ENCODE results near the gene CDC5L. TPM values are rescaled to one million over a fixed set of nuclear protein-coding genes. Genes with fewer than 3 reads are reported as not detected.

The CDC5L gene
- total and polyA plus RNA-seq, 8 donors, result 16.5 to 38.0 (median 35.5) TPM

DNA sequence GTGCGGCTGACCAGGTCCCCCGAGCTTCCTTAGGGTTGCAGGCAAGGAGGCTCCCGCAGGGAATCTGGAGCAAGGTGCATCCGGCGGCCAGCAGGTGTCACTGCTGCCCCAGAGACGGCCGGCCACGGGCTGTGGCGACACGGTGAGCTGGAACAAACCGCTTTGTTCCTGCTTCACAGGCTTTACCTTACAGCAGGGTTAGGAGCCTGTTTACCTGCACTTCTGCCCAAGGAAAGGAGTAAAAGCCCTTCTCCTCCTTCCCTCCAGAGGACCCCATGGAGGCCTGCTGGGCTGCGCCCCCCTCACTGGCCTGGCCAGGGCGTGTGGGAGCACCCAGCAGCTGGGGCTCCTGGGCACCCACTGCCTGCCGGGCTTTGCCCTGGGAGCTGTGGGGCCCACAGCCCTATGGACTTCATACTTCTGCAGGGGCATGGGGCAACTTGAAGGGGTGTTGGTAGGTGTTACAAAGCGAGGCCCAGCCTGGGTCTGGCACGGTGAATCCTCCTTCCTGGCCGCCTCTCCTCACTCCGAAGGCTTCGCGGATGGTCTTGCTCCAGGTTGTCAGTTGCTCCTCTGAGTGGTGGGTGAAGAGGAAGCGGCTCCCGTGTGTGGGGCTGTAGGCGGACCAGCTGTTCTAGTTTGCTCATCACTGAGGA, 88.4 kb downstream of the CDC5L start:
- H3K27ac ChIP-seq, result no peak overlapping the region
- TF ChIP-seq, protein P1, sequence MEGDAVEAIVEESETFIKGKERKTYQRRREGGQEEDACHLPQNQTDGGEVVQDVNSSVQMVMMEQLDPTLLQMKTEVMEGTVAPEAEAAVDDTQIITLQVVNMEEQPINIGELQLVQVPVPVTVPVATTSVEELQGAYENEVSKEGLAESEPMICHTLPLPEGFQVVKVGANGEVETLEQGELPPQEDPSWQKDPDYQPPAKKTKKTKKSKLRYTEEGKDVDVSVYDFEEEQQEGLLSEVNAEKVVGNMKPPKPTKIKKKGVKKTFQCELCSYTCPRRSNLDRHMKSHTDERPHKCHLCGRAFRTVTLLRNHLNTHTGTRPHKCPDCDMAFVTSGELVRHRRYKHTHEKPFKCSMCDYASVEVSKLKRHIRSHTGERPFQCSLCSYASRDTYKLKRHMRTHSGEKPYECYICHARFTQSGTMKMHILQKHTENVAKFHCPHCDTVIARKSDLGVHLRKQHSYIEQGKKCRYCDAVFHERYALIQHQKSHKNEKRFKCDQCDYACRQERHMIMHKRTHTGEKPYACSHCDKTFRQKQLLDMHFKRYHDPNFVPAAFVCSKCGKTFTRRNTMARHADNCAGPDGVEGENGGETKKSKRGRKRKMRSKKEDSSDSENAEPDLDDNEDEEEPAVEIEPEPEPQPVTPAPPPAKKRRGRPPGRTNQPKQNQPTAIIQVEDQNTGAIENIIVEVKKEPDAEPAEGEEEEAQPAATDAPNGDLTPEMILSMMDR (IDR thresholded peaks at IDR 0.05), result peak; percentile 88 to 92
- no peak overlapping the region for H3K4me3 ChIP-seq
- H3K27me3 ChIP-seq, result peaks cover 0 to 21% of the 10 kb centered on the region in 2 donors
- no peaks in the 10 kb centered on the region for H3K9me3 ChIP-seq
- DNase-seq (peak; percentile 77 to 94 (median 84)), ATAC-seq (peak; percentile 99)
- intact Hi-C loops (cut with DNase I), result loop anchor here in 1 of 2 donors (10.0 kb wide), 1 partner anchor 169 kb away; no protein-coding TSS in a partner anchor
- H3K36me3 ChIP-seq, result no peaks in the 10 kb centered on the region
- H3K4me1 ChIP-seq, result peaks cover 0 to 8% of the 10 kb centered on the region in 2 donors

GRCh38 chr6:44476849-44477248, 89.3 kb downstream of the CDC5L start:
- ATAC-seq, result no peak
- Histone ChIP-seq H3K4me3 (no peak overlapping the region), H3K9me3 (no peaks in the 10 kb centered on the region), H3K27me3 (peaks cover 0 to 21% of the 10 kb centered on the region in 2 donors), H3K36me3 (no peaks in the 10 kb centered on the region), H3K4me1 (peaks cover 0 to 8% of the 10 kb centered on the region in 2 donors), H3K27ac (no peak overlapping the region)
- TF ChIP-seq, protein P1 (IDR thresholded peaks at IDR 0.05), result no peak
- no peak for DNase-seq
- intact Hi-C loops (cut with DNase I), result loop anchor here in 1 of 2 donors (10.0 kb wide), 1 partner anchor 168 kb away; no protein-coding TSS in a partner anchor

DNA sequence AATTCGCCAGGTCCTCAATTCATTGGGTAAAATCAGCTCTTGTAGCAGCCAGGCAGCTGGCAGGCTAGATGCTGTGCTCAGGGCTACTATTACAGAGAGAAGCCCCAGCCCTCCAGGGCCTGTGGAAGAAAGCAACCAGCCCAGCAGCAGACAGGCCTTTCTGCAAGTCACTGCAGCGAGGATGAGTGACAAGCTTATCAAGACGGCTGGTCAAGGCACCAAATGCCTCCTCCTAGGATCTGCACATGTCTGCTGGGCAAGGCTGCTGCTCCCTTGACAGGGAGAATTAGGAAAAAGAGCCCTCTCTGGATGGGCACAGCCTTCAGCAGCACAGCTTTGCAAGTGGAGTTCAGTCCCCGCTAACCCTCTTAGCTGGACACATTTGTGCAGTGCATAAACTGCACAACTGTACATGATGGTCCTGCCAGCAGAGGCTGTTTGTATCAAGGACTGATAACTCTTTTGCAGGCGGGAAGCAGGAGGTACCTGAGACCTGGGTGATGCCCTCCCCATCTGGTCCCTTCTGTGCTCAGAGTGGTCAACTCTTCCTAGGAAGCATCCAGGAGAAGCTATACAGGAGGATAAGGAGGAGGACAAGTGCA, 89.9 kb downstream of the CDC5L start:
- Histone ChIP-seq H3K27ac (no peak overlapping the region), H3K4me1 (peaks cover 0 to 8% of the 10 kb centered on the region in 2 donors), H3K27me3 (peaks cover 0 to 21% of the 10 kb centered on the region in 2 donors), H3K4me3 (no peak overlapping the region), H3K36me3 (no peaks in the 10 kb centered on the region), H3K9me3 (no peaks in the 10 kb centered on the region)
- TF ChIP-seq, protein P1 (IDR thresholded peaks at IDR 0.05), result no peak
- DNase-seq (no peak), ATAC-seq (no peak)
- intact Hi-C loops (cut with DNase I), result loop anchor here in 1 of 2 donors (10.0 kb wide), 1 partner anchor 167 kb away; no protein-coding TSS in a partner anchor

GRCh38 chr6:44478158-44478557, 90.7 kb downstream of the CDC5L start:
- intact Hi-C loops (cut with DNase I), result loop anchor here in 1 of 2 donors (10.0 kb wide), 1 partner anchor 167 kb away; no protein-coding TSS in a partner anchor

More at GRCh38 chr6:44478158-44478557, 90.7 kb downstream of the CDC5L start:
- H3K4me3 ChIP-seq, result no peak overlapping the region
- no peak for DNase-seq
- peaks cover 0 to 8% of the 10 kb centered on the region in 2 donors for H3K4me1 ChIP-seq
- peaks cover 0 to 25% of the 10 kb centered on the region in 2 donors for H3K27me3 ChIP-seq
- TF ChIP-seq, protein P1 (IDR thresholded peaks at IDR 0.05), result no peak
- no peaks in the 10 kb centered on the region for H3K36me3 ChIP-seq
- H3K27ac ChIP-seq, result no peak overlapping the region
- H3K9me3 ChIP-seq, result no peaks in the 10 kb centered on the region
- ATAC-seq, result no peak

Data from left lung (tissue), 10 donors.